ENCODE data around the gene PSTPIP2. TPM values are rescaled to one million over a fixed set of nuclear protein-coding genes. Genes with fewer than 3 reads are reported as not detected.

The PSTPIP2 gene
- total and polyA plus RNA-seq, 2 of the 13 experiments (the other 11 are each of a cell fraction or from before 2014, with no cell fraction given) = 0.25 to 0.27 TPM

- TF ChIP-seq, protein P1, sequence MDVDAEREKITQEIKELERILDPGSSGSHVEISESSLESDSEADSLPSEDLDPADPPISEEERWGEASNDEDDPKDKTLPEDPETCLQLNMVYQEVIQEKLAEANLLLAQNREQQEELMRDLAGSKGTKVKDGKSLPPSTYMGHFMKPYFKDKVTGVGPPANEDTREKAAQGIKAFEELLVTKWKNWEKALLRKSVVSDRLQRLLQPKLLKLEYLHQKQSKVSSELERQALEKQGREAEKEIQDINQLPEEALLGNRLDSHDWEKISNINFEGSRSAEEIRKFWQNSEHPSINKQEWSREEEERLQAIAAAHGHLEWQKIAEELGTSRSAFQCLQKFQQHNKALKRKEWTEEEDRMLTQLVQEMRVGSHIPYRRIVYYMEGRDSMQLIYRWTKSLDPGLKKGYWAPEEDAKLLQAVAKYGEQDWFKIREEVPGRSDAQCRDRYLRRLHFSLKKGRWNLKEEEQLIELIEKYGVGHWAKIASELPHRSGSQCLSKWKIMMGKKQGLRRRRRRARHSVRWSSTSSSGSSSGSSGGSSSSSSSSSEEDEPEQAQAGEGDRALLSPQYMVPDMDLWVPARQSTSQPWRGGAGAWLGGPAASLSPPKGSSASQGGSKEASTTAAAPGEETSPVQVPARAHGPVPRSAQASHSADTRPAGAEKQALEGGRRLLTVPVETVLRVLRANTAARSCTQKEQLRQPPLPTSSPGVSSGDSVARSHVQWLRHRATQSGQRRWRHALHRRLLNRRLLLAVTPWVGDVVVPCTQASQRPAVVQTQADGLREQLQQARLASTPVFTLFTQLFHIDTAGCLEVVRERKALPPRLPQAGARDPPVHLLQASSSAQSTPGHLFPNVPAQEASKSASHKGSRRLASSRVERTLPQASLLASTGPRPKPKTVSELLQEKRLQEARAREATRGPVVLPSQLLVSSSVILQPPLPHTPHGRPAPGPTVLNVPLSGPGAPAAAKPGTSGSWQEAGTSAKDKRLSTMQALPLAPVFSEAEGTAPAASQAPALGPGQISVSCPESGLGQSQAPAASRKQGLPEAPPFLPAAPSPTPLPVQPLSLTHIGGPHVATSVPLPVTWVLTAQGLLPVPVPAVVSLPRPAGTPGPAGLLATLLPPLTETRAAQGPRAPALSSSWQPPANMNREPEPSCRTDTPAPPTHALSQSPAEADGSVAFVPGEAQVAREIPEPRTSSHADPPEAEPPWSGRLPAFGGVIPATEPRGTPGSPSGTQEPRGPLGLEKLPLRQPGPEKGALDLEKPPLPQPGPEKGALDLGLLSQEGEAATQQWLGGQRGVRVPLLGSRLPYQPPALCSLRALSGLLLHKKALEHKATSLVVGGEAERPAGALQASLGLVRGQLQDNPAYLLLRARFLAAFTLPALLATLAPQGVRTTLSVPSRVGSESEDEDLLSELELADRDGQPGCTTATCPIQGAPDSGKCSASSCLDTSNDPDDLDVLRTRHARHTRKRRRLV (CRISPR knock-in tag; IDR thresholded peaks at IDR 0.05) = no peak
- TF ChIP-seq ZNF17 (CRISPR knock-in tag; IDR thresholded peaks at IDR 0.05) (no peak), ZFY (CRISPR knock-in tag; IDR thresholded peaks at IDR 0.05) (peak; percentile 38; the same call in 1 of the 2 replicates), KDM2A (CRISPR knock-in tag; IDR thresholded peaks at IDR 0.05; ENCODE audit: borderline replicate concordance, low read depth) (peak; percentile 57; the same call in 1 of the 2 replicates), ZNF652 (CRISPR knock-in tag; IDR thresholded peaks at IDR 0.05; ENCODE audit: borderline replicate concordance, low read depth) (no peak), ZFP91 (CRISPR knock-in tag; IDR thresholded peaks at IDR 0.05; ENCODE audit: borderline replicate concordance) (peak; percentile 64; the same call in 1 of the 2 replicates), ZNF329 (CRISPR knock-in tag; IDR thresholded peaks at IDR 0.05; ENCODE audit: low read depth) (0 out of 2 replicates have a peak, but pooled peaks have one; percentile 48), IRF9 (CRISPR knock-in tag; IDR thresholded peaks at IDR 0.05; ENCODE audit: borderline replicate concordance) (0 out of 2 replicates have a peak, but pooled peaks have one; percentile 28), ZNF777 (CRISPR knock-in tag; IDR thresholded peaks at IDR 0.05) (peak; percentile 83), ZNF83 (CRISPR knock-in tag; IDR thresholded peaks at IDR 0.05; ENCODE audit: borderline replicate concordance) (no peak)
- TF ChIP-seq, protein P2, sequence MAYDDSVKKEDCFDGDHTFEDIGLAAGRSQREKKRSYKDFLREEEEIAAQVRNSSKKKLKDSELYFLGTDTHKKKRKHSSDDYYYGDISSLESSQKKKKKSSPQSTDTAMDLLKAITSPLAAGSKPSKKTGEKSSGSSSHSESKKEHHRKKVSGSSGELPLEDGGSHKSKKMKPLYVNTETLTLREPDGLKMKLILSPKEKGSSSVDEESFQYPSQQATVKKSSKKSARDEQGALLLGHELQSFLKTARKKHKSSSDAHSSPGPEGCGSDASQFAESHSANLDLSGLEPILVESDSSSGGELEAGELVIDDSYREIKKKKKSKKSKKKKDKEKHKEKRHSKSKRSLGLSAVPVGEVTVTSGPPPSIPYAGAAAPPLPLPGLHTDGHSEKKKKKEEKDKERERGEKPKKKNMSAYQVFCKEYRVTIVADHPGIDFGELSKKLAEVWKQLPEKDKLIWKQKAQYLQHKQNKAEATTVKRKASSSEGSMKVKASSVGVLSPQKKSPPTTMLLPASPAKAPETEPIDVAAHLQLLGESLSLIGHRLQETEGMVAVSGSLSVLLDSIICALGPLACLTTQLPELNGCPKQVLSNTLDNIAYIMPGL (CRISPR knock-in tag; IDR thresholded peaks at IDR 0.05; ENCODE audit: borderline replicate concordance in 1 of 2, low read depth in 1 of 2) = 0 out of 4 replicates have a peak, but pooled peaks of 1 of the 2 experiments have one; percentile 41
- TF ChIP-seq, protein P3, sequence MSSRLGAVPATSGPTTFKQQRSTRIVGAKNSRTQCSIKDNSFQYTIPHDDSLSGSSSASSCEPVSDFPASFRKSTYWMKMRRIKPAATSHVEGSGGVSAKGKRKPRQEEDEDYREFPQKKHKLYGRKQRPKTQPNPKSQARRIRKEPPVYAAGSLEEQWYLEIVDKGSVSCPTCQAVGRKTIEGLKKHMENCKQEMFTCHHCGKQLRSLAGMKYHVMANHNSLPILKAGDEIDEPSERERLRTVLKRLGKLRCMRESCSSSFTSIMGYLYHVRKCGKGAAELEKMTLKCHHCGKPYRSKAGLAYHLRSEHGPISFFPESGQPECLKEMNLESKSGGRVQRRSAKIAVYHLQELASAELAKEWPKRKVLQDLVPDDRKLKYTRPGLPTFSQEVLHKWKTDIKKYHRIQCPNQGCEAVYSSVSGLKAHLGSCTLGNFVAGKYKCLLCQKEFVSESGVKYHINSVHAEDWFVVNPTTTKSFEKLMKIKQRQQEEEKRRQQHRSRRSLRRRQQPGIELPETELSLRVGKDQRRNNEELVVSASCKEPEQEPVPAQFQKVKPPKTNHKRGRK (CRISPR knock-in tag; IDR thresholded peaks at IDR 0.05) = no peak
Measured at GRCh38 chr18:46071653-46072375, at the start of gene PSTPIP2 (continued).

Data from HepG2 (cell line).